ENCODE results near the gene PSMB3.
"Not testable (repeated sequence)": the region's sequence is repeated elsewhere in the genome, so short reads cannot be mapped to it uniquely, and the experiment has no call there.

PSMB3 gene

DNA sequence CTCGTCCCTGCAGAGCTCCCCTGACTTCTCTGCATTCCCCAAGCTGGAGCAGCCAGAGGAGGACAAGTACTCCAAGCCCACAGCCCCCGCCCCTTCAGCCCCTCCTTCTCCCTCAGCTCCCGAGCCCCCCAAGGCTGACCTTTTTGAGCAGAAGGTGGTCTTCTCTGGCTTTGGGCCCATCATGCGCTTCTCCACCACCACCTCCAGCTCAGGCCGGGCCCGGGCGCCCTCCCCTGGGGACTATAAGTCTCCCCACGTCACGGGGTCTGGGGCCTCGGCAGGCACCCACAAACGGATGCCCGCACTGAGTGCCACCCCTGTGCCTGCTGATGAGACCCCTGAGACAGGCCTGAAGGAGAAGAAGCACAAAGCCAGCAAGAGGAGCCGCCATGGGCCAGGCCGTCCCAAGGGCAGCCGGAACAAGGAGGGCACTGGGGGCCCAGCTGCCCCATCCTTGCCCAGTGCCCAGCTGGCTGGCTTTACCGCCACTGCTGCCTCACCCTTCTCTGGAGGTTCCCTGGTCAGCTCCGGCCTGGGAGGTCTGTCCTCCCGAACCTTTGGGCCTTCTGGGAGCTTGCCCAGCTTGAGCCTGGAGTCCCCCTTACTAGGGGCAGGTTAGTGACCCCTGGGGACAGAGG, 36.1 kb upstream of the PSMB3 start:
- DNase-seq = no peak

DNA sequence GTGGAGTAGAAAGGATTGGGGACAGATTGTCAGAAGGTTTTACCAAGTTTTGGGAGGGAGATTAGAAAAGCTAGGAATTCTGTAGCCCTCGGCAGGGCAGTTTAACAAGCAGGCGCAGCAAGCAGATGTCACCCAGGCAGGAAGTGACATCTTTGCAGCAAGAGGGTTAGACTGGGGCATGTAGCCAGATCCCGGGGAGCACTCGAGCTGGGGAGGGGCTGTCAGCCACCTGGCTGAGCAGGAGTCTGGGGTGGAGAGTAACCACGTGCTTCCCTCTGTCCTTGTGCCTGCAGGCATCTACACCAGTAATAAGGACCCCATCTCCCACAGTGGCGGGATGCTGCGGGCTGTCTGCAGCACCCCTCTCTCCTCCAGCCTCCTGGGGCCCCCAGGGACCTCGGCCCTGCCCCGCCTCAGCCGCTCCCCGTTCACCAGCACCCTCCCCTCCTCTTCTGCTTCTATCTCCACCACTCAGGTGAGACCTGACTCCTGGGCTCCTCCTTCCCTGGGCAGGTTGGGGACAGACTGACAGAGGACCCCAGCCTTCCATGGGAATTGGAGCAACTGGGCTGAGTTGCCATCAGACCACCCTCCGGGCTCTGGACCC, 35.3 kb upstream of the PSMB3 start:
- no peak for DNase-seq

DNA sequence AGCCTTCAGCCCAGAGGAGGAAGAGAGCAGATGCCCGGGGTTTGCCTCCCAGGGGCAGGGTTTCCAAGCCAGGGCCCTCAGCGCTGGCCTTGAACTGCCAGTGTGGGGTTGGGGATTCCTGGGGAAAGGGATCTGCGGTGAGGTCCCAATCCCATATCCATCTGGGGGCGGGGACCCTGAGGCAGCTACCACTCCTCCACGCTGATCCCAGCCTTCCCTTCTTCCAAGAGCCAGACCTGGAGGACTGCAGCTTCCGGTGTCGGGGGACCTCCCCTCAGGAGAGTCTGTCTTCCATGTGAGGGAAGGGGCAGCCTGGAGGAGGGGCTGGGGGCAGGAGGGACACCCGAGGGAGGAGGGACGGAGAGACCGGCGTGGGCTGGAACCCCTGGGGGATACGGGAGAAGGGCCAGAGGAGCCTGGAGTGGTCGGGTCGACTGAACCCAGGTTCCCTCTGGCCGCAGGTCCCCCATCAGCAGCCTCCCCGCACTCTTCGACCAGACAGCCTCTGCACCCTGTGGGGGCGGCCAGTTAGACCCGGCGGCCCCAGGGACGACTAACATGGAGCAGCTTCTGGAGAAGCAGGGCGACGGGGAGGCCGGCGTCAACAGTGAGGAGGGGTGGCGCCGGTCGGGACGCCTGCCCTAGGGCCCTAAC, 33.1 kb upstream of the PSMB3 start:
- no peak for DNase-seq

DNA sequence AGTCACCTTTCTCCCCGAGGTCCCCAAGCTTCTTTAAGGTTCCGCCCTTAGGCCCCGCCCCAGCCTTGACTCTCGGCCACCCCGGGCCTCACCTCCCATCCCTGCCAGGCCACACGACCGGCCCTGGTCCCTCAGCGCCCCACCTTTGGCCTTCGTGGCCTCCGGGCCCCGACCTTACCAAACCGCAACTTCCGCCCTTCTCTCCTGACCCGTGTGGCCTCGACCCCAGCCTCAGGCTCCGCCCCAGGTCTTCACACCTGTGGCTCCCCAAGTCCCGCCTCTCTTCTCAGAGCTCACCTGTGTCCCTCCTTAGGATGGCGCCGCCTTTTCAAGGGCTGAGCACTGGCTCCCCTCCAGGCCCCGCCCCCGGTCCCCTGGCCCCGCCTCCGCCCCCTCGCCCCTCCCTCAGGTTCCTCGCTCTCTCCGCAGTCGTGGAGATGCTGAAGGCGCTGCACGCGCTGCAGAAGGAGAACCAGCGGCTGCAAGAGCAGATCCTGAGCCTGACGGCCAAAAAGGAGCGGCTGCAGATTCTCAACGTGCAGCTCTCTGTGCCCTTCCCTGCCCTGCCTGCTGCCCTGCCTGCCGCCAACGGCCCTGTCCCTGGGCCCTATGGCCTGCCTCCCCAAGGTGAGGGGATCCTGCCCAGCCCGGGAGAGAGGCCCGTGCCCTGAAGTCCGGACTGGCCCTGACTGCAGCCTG, 32.4 kb upstream of the PSMB3 start:
- DNase-seq = no peak

DNA sequence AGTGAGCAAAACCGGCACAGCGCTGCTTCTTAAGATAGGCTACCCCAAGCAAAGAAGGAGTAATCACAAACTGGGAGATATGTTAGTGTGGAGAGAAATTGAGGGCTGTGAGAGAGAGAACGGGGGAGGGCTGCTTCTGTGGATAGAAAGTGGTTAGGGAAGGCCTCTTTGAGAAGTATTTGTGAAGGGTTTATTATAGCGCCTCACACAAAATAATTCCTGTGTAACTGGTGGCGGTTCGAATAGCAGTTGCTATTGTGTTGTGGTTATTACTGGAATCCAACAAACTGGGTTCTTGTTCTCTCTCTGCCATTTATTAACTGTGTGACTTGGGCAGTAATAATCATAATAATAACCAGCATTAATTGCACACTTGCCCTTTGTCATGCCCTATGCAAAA, 31.6 kb upstream of the PSMB3 start:
- no peak for DNase-seq

DNA sequence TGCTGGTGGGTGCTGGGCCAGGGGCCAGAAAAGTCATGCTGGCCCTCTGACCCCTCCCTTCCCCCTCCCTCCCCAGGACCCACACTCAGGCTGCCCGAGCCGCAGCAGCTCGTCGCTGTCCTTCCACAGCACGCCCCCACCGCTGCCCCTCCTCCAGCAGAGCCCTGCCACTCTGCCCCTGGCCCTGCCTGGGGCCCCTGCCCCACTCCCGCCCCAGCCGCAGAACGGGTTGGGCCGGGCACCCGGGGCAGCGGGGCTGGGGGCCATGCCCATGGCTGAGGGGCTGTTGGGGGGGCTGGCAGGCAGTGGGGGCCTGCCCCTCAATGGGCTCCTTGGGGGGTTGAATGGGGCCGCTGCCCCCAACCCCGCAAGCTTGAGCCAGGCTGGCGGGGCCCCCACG, 30.7 kb upstream of the PSMB3 start:
- no peak for DNase-seq

DNA sequence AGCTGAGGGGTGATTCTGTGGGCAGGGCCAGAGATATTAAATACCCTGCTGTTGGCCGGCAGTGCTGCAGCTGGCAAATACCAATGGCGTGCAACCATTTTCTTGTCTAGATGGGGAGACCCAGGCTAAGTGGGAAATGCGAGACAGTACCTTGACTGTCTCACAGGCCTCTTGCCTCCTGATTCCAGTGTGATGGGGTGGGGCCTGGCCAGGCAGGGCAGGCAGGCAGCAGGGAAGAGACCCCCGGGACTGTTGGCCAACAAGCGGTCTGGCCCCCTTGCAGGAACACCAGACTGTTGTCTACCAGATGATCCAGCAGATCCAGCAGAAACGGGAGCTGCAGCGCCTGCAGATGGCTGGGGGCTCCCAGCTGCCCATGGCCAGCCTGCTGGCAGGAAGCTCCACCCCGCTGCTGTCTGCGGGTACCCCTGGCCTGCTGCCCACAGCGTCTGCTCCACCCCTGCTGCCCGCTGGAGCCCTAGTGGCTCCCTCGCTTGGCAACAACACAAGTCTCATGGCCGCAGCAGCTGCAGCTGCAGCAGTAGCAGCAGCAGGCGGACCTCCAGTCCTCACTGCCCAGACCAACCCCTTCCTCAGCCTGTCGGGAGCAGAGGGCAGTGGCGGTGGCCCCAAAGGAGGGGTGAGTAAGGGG, 28.1 kb upstream of the PSMB3 start:
- DNase-seq = peak; percentile 80 to 83

DNA sequence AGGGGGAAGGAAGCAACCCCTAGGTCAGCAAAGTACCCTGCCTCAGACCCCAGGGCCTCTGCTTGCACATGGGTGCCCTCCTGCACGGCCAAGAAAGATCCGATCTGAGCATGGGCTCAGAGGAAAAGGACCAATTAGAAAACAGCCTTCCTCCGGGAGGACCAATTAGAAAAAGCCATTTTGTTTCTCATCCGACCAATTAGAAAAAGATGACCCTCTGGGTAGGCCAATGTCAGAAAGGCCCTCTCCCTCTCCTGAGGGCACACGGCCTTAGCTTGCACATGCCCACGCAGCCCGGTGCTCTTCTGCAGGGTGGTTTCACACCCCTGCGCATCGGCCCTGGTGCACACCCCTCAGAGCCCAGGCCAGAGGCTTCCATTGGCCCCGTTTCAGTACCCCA, 27.5 kb upstream of the PSMB3 start:
- DNase-seq = peak; percentile 54 to 68

DNA sequence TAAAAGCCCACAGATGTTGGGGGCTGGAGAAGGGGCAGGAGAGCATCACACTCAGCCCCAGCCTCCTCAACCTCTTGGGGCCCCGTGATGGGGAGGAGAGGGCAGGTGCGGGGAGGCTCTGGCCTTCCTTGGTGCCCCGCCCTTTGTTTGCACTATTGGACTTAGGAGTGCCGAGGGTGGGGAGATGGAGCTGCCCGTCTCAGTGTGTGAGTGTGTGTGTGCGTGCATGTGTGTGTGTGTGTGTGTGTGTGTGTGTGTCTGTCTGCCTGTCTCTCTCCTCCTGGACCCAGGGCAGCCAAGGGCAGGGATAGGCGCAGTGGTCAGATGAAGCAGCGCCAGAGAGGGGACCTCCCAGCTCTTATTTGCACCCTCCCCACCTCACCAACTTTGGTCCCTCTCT, 26.4 kb upstream of the PSMB3 start:
- DNase-seq = not testable (repeated sequence)

DNA sequence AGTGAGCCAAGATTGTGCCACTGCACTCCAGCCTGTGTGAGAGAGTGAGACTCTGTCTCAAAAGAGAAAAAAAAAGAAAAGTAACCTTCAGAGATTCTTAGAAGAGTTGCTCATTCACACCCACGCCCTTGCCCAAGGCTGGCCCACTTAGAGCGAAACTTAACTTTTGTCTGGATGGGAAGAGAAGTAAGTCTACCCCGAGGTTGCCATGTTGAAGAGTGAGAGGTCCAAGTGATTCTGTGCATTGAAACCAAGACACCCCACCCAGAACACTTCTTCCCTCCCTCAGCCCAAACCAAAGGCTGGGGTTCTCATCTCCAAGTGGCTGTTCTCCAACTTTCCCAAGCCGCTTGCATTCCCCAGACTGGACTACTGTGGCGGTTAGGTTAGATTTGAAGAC, 24.8 kb upstream of the PSMB3 start:
- no peak for DNase-seq

DNA sequence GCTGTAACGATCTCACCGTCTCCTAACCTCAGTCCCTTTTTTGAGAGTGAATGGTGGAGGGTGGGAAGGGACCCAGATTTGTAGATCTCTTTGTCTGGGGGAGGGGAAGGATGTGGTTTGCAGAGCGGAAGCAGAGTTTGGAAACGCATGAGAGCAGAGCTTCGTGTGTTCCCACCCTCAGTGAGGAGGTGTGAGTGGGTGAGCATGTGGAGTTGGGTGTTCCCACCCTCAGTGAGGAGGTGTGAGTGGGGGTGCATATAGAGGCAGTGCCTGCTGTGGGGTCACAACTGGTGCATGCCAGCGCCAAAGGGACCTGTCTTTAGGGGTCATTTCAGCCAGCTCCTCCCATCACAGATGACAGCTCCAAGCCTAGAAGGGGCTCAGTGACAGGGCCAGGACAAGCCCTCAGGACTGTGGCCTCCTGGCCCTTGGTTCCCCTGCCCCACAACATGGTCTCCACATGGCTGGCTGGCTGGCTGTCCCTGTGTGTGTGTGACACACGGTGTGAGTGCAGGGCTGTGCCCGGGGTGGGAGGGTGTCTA, 24.2 kb upstream of the PSMB3 start:
- DNase-seq = no peak

DNA sequence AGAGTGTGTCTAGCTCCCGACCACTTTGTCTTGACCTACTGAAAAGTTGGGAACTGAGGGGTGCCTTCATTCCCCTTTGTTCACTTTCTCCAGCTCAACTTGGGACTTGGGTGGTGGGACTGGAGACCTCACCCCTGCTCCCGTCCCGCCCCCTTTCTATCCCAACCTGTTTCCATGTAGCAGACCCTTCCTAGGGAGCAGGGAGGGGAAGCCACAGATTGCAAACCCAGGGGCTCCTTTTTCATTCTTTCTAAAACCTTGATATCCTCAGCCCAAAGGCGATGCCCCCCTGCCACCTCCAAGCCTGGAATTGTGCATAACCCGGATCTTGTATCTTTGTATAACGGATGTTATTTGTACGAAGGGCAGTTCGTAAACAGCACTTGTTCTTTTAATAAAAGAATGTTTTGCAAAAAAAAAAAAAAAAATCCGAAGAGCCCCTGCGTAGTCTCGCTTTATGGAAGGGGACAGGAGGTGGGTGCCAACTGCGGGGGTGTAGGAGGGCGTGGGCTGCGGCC, 23.1 kb upstream of the PSMB3 start:
- DNase-seq = no peak

DNA sequence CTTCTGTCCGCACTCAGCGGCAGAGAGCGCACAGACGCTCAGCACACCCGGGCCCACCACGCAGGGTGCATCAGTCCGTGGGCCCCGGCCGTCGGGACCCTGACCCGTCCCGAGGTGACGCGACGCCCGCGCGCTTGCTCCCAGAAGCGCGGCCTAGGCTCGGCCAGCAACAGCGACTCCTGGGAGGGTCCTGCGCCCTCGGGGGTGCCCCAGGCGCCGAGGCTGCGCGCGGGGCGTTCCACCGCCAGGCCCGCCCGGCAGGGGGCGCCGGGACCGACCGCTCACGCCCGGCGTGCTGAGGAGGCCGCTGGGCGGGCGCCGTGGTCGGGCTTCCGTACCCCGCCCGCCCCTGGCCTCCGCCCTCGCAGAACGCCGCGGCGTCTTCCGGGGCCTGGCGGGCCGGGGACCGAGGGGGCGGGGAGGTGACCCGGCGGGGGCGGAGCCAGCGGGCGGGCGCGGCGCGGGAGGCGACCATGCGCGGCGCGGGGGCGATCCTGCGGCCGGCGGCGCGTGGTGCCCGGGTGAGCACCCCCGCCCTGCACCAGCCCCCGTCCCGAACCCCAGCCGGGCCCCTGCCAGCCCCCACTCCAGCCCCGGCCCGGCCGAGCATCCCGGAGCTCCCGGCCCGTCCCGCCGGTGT, 22.5 kb upstream of the PSMB3 start, which contains the start of gene CISD3:
Gene CISD3, plus strand, starts transcription at position 456 of the 640 bp plus-strand sequence. Its CDS starts 18 bp downstream, at position 474.
- peak; percentile 62 to 85 for DNase-seq

DNA sequence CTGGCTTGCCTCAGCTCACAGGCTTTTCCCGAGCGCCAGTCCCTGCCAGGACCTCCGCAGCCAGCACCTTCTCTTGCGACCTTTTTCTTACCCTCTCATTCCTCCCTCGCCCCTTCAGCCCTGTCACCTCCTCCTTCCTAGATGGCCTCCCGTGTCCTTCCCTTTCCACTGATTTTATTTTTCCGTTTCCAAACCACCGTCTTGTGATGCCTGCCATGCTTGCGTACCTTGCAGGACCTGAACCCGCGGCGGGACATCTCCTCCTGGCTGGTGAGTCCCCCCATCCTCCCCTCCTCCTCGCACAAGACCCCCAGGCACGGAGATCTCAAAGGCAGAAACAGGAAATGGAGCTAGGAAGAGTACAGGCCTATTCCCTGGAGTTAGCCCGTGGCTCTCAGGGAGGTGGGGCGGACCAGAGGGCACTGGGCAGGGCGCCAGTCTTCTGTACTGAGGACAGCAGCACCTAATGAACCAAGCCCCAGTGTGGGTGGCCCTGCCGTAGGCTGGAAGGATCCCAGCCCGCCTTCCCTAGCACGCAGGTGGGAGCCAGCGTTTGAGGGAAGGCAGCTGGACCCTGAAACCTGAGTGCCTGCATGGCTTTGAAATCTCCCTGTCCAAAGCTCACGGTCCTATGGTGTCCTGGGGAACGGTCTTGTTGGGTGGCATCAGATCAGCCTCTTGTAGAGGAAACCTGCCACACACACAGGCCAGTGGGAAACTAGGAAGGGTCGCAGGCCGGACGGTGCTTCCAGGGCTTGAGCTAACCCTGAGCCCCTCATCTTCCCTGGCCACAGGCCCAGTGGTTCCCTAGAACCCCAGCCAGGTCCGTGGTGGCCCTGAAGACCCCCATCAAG, 21.8 kb upstream of the PSMB3 start:
- DNase-seq = peak; percentile 71 to 72

DNA sequence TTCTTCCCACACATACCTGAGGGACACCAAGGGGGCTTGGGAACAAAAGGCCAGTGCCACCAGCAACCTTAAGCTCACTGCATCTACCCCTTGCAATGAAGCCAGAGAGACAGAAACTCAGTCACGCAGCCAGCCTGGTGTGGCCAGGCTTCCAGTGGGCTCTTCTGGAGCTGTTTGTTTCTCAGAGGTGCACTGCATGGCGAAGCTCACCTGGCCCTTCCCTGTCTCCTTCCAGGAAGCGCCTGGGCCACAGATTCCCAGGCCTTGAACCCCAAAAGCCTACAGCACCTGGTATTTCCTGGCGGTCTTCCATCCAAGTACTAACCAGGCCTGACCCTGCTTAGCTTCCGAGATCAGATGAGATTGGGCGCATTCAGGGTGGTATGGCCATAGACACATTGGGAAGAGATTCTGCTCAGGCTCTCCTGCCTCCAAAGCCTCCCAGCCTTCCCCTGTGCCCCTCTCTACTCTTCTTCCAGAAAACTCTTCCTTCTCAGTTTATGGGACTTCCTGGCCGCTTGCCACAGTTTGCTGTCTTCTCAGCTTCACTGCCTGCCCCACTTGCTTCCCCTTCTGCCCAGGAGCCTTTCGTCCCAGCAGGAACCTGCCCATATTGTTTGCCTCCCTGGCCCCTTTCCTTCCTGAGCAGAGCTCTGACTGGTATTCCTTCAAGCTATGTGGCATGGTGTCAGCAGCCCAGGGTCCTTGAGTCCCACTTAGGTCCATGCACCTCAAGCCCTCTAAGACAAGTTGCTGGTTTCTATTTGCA, 20.8 kb upstream of the PSMB3 start:
- DNase-seq = no peak

DNA sequence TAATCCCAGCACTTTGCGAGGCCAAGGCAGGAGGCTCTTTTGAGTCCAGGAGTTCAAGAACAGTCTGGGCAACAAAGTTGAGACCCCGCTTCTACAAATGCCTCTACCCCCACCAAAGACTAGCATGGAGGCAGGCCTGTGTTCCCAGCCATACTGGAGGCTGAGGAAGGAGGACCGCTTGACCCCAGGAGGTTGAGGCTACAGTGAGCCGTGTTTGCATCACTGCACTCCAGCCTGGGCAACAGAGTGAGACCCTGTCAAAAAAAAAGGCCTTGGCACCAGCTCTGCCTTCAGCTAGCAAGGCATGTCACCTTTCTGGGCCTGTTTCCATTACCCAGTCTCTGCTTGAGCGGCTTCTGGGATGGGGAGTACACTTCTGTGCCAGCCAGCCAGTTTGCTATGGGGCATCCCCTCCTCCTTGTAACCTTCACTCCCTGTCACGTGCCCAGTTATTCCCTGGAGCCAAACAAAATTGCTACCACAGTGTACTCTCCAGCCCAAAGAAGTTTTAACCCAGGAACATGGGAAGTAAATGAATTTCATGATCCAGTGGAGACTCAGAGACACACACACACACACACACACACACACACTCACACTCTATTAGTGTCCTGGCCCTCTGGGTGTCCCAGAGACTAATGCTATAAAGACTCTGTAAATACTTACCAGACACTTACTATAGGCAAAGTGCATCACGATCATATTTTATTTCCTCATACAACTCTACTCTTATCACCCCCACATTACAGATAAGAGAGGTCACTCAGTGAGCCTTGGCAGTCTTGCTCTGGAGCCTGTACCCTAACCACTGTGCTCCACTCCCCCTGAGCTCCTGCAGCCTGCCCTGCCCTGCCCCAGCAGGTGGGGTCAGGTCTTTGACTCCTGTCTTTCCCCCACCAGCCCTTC, 19.9 kb upstream of the PSMB3 start:
- no peak for DNase-seq

DNA sequence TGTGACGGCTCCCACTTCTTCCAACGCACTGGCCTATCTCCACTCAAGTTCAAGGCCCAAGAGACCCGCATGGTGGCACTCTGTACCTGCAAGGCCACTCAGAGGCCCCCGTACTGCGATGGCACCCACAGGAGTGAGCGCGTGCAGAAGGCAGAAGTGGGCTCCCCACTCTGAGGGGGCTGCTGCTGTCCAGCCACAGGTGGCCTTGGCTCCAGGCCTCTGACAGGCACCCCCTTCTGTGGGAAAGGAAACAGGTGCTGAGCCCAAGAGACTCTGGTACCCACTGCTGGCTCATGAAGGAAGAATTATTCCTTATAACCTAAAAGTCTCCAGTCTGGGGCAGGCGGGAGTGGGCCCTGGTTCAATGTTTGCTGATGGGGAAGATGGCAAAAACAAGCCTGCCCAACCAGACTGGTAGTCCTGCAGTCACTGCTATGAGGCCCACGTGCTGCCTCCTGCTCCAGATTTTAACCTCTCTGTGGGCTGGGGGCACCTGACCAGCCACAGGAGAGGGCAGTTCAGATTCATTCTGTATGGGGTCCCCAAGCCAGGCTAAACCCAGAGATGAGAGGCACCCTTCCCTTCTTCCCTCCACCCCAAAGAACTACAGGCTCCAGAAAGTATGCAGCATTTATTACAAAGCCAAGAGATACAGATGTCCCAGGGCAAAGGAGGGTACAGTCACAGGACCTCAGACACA, 19.1 kb upstream of the PSMB3 start:
- no peak for DNase-seq

Data from SHP77 (cell line).